Mesenchymal stem cell (in vitro differentiated cells and primary cell): Measurements from ENCODE around the gene DHRS4.
"Not testable (repeated sequence)": the region's sequence is repeated elsewhere in the genome, so short reads cannot be mapped to it uniquely, and the experiment has no call there.

Source experiments
- DNase-seq: peaks from one replicate; pipeline ENCODE4 v3.0.0-alpha.2; 2013
- H2AFZ ChIP-seq: one replicate; pipeline ENCODE4 v1.6.1; 2013; ENCODE audit warnings: low read depth, mild to moderate bottlenecking, control low read depth, inconsistent platforms, low read length, moderate library complexity
- H2AK5ac ChIP-seq: 2 replicates; pipeline ENCODE4 v1.6.1; 2013; ENCODE audit warnings: low read length, moderate library complexity, mild to moderate bottlenecking, inconsistent platforms; ENCODE audit not compliant: severe bottlenecking
- H2BK120ac ChIP-seq: one replicate; pipeline ENCODE4 v1.6.1; 2013; ENCODE audit warnings: low read depth, mild to moderate bottlenecking, inconsistent platforms, low read length, moderate library complexity
- H2BK12ac ChIP-seq, 2 experiments: one replicate each; pipeline ENCODE4 v1.6.1; 2013; ENCODE audit warnings: inconsistent platforms in 2 of 2, low read length in 2 of 2, mild to moderate bottlenecking in 2 of 2, moderate library complexity in 2 of 2, control low read depth in 1 of 2
- H2BK15ac ChIP-seq: one replicate; pipeline ENCODE4 v1.6.1; 2013; ENCODE audit warnings: mild to moderate bottlenecking, low read depth, inconsistent platforms; ENCODE audit not compliant: poor library complexity, severe bottlenecking
- H2BK5ac ChIP-seq: 2 replicates; pipeline ENCODE4 v1.6.1; 2013; ENCODE audit warnings: low read depth, mild to moderate bottlenecking, low read length, control low read depth, inconsistent platforms; ENCODE audit not compliant: poor library complexity, severe bottlenecking
- H3K14ac ChIP-seq, 2 experiments: one replicate each; pipeline ENCODE4 v1.6.1; 2013; ENCODE audit warnings: inconsistent platforms in 2 of 2, low read length in 2 of 2, control low read depth in 1 of 2, mild to moderate bottlenecking in 1 of 2, moderate library complexity in 1 of 2
- H3K18ac ChIP-seq, 2 experiments: one replicate each; pipeline ENCODE4 v1.6.1; 2013; ENCODE audit warnings: inconsistent platforms in 2 of 2, low read length in 2 of 2, control low read depth in 1 of 2, low read depth in 1 of 2, mild to moderate bottlenecking in 1 of 2
- H3K23ac ChIP-seq, 2 experiments: one replicate each; pipeline ENCODE4 v1.6.1; 2013; ENCODE audit warnings: inconsistent platforms in 2 of 2, low read length in 2 of 2, mild to moderate bottlenecking in 2 of 2, moderate library complexity in 2 of 2, control low read depth in 1 of 2
- H3K27ac ChIP-seq: 2 replicates; pipeline ENCODE4 v1.5.1; 2013; ENCODE audit warnings: mild to moderate bottlenecking, moderate library complexity, low read length, control low read depth, inconsistent platforms; ENCODE audit not compliant: poor library complexity, severe bottlenecking
- H3K27me3 ChIP-seq, 2 experiments: 2 replicates each; pipeline versions ENCODE4 v1.6.1 to v1.7.0; 2013; ENCODE audit warnings: low read length in 2 of 2, mild to moderate bottlenecking in 2 of 2, moderate library complexity in 2 of 2, control low read depth in 1 of 2, inconsistent platforms in 1 of 2; ENCODE audit not compliant: control insufficient read depth in 1 of 2, insufficient read depth in 1 of 2
- H3K36me3 ChIP-seq, 2 experiments: 2 replicates each; pipeline versions ENCODE4 v1.6.1 to v1.7.0; 2013; ENCODE audit warnings: low read length in 2 of 2, control low read depth in 1 of 2, inconsistent platforms in 1 of 2, low read depth in 1 of 2, mild to moderate bottlenecking in 1 of 2; ENCODE audit not compliant: insufficient read depth in 2 of 2, control insufficient read depth in 1 of 2
- H3K4ac ChIP-seq, 2 experiments: one replicate each; pipeline ENCODE4 v1.6.1; 2013; ENCODE audit warnings: inconsistent platforms in 2 of 2, low read length in 2 of 2, mild to moderate bottlenecking in 2 of 2, moderate library complexity in 2 of 2, control low read depth in 1 of 2, low read depth in 1 of 2
- H3K4me1 ChIP-seq: 2 replicates; pipeline ENCODE4 v1.6.1; 2013; ENCODE audit warnings: low read depth, low read length, control low read depth; ENCODE audit not compliant: control insufficient read depth, insufficient read depth
- H3K4me2 ChIP-seq: 2 replicates; pipeline ENCODE4 v1.6.1; 2013; ENCODE audit warnings: low read length, mild to moderate bottlenecking, inconsistent platforms; ENCODE audit not compliant: poor library complexity, severe bottlenecking
- H3K4me3 ChIP-seq, 2 experiments: 2 replicates each; pipeline versions ENCODE4 v1.5.1 to v1.7.0; 2013; ENCODE audit warnings: low read length in 2 of 2, mild to moderate bottlenecking in 2 of 2, control low read depth in 1 of 2, low read depth in 1 of 2; ENCODE audit not compliant: insufficient read depth in 1 of 2
- H3K79me1 ChIP-seq: replicated peaks from 2 replicates; pipeline ENCODE4 v1.6.1; 2013; ENCODE audit warnings: mild to moderate bottlenecking, control low read depth, low read length, inconsistent platforms; ENCODE audit not compliant: poor library complexity, severe bottlenecking
- H3K9ac ChIP-seq: 2 replicates; pipeline ENCODE4 v1.7.0; 2013; ENCODE audit warnings: mild to moderate bottlenecking, low read length, moderate library complexity
- H3K9me3 ChIP-seq: 2 replicates; pipeline ENCODE4 v1.7.0; 2013; ENCODE audit warnings: mild to moderate bottlenecking, low read length; ENCODE audit not compliant: control insufficient read depth
- H4K8ac ChIP-seq: one replicate; pipeline ENCODE4 v1.6.1; 2013; ENCODE audit warnings: inconsistent platforms, mild to moderate bottlenecking, low read length, moderate library complexity
- H4K91ac ChIP-seq: one replicate; pipeline ENCODE4 v1.6.1; 2013; ENCODE audit warnings: mild to moderate bottlenecking, low read length, inconsistent platforms
- WGBS: methylation state at CpG from one replicate; pipeline ENCODE4 v1.1.7; 2013; ENCODE audit warnings: mixed read lengths; 5-methylcytosine and 5-hydroxymethylcytosine counted together

The DHRS4 gene

GRCh38 chr14:23949069-23949468 is 4.5 kb upstream of the DHRS4 start:
- not testable (repeated sequence) for H3K18ac ChIP-seq, H3K14ac ChIP-seq, H2BK15ac ChIP-seq, H3K9ac ChIP-seq, H3K27me3 ChIP-seq, H3K27ac ChIP-seq, H3K4me3 ChIP-seq, H3K36me3 ChIP-seq, H2AK5ac ChIP-seq, H2BK5ac ChIP-seq, H4K8ac ChIP-seq, H3K9me3 ChIP-seq, H2BK120ac ChIP-seq, H3K4me2 ChIP-seq, H3K4me1 ChIP-seq, H2BK12ac ChIP-seq, H3K23ac ChIP-seq, H3K4ac ChIP-seq, H4K91ac ChIP-seq, H2AFZ ChIP-seq, DNase-seq
- H3K79me1 ChIP-seq: peaks cover 22% of the 10 kb centered on the region
- 79% methylated on average over 2 of the region's 2 CpGs for WGBS

- H3K23ac ChIP-seq: no peak overlapping the region
- H4K91ac ChIP-seq: no peak overlapping the region
- no peak overlapping the region for H3K4ac ChIP-seq
- H3K27me3 ChIP-seq: no peaks in the 10 kb centered on the region
- no peak overlapping the region for H2BK5ac ChIP-seq
- DNase-seq: no peak
- no peaks in the 10 kb centered on the region for H3K9me3 ChIP-seq
- H4K8ac ChIP-seq: no peak overlapping the region
- no peak overlapping the region for H3K4me3 ChIP-seq
- no peak overlapping the region for H3K27ac ChIP-seq
- H2BK12ac ChIP-seq: no peak overlapping the region
- no peak overlapping the region for H3K14ac ChIP-seq
- H2BK120ac ChIP-seq: no peak overlapping the region
- peaks cover 21% of the 10 kb centered on the region for H3K79me1 ChIP-seq
- no peak overlapping the region for H3K9ac ChIP-seq
- H2BK15ac ChIP-seq: no peak overlapping the region
- no peak overlapping the region for H3K4me2 ChIP-seq
- peaks cover 5% of the 10 kb centered on the region for H3K4me1 ChIP-seq
- H2AFZ ChIP-seq: no peak overlapping the region
- WGBS: 92% methylated on average over 6 of the region's 6 CpGs
- no peak overlapping the region for H2AK5ac ChIP-seq
- H3K18ac ChIP-seq: no peak overlapping the region
- H3K36me3 ChIP-seq: peaks cover 0 to under 1% of the 10 kb centered on the region in 2 experiments
Observed at GRCh38 chr14:23950411-23951135, 3.0 kb upstream of the DHRS4 start.

GRCh38 chr14:23951136-23951466 is 2.5 kb upstream of the DHRS4 start:
- DNase-seq, H3K9ac ChIP-seq, H4K8ac ChIP-seq, H3K27me3 ChIP-seq, H4K91ac ChIP-seq, H3K23ac ChIP-seq, H2AK5ac ChIP-seq, H2AFZ ChIP-seq, H3K4me2 ChIP-seq, H2BK12ac ChIP-seq, H3K27ac ChIP-seq, H3K4me1 ChIP-seq, H3K18ac ChIP-seq, H3K36me3 ChIP-seq, H2BK15ac ChIP-seq, H3K4me3 ChIP-seq, H3K9me3 ChIP-seq, H3K4ac ChIP-seq, H2BK5ac ChIP-seq, H2BK120ac ChIP-seq, H3K14ac ChIP-seq: not testable (repeated sequence)
- H3K79me1 ChIP-seq: peaks cover 22% of the 10 kb centered on the region
- WGBS: 100% methylated on average over 2 of the region's 3 CpGs

GRCh38 chr14:23951590-23952201 is 1.9 kb upstream of the DHRS4 start:
- no peak overlapping the region for H3K23ac ChIP-seq
- WGBS: 83% methylated on average over 8 of the region's 8 CpGs
- no peak overlapping the region for H2BK12ac ChIP-seq
- no peak overlapping the region for H3K27ac ChIP-seq
- H2BK5ac ChIP-seq: no peak overlapping the region
- no peak overlapping the region for H3K4ac ChIP-seq
- no peak overlapping the region for H2BK120ac ChIP-seq
- no peaks in the 10 kb centered on the region for H3K27me3 ChIP-seq
- H3K18ac ChIP-seq: no peak overlapping the region
- peaks cover 2 to 8% of the 10 kb centered on the region in 2 experiments for H3K36me3 ChIP-seq
- H2BK15ac ChIP-seq: no peak overlapping the region
- DNase-seq: no peak
- H2AFZ ChIP-seq: no peak overlapping the region
- peak overlapping the region in 1 of 2 experiments; percentile 99 for H3K4me3 ChIP-seq
- H3K4me2 ChIP-seq: no peak overlapping the region
- H4K91ac ChIP-seq: no peak overlapping the region
- no peak overlapping the region for H4K8ac ChIP-seq
- H2AK5ac ChIP-seq: no peak overlapping the region
- peaks cover 5% of the 10 kb centered on the region for H3K4me1 ChIP-seq
- peaks cover 22% of the 10 kb centered on the region for H3K79me1 ChIP-seq
- no peaks in the 10 kb centered on the region for H3K9me3 ChIP-seq
- no peak overlapping the region for H3K14ac ChIP-seq
- H3K9ac ChIP-seq: peak overlapping the region; percentile 97
